Central memory CD8-positive, alpha-beta T cell (primary cell): ENCODE measurements around the gene CCER1.

Source experiments
- ATAC-seq: fragments of 150-1000 bp; cut with Tn5 transposase; replicated peaks from 2 replicates; pipeline ENCODE4 v1.10.0; 2022; ENCODE audit warnings: mild to moderate bottlenecking, moderate FRiP score, moderate number of reproducible peaks; ENCODE audit not compliant: poor library complexity, severe bottlenecking; ENCODE audit errors: extremely low read depth
- DNase-seq, 2 donors: peaks; one replicate each; pipeline ENCODE4 v3.0.0; 2021; ENCODE audit warnings: low spot score in 2 of 2
- H3K27ac Mint-ChIP-seq: one replicate; pipeline ENCODE4 v1.8.0; 2022; ENCODE audit warnings: low read depth, mild to moderate bottlenecking, moderate library complexity, mixed read lengths
- H3K27me3 Mint-ChIP-seq: one replicate; pipeline ENCODE4 v1.8.0; 2022; ENCODE audit warnings: mixed read lengths
- H3K36me3 Mint-ChIP-seq: one replicate; pipeline ENCODE4 v1.8.0; 2022; ENCODE audit warnings: mild to moderate bottlenecking, moderate library complexity, mixed read lengths; ENCODE audit not compliant: insufficient read depth
- H3K4me1 Mint-ChIP-seq: one replicate; pipeline ENCODE4 v1.8.0; 2022; ENCODE audit warnings: mixed read lengths
- H3K4me3 Mint-ChIP-seq: one replicate; pipeline ENCODE4 v1.8.0; 2022; ENCODE audit warnings: mild to moderate bottlenecking, moderate library complexity, mixed read lengths
- H3K9me3 Mint-ChIP-seq: one replicate; pipeline ENCODE4 v1.8.0; 2022; ENCODE audit warnings: mixed read lengths

CCER1 gene

DNA sequence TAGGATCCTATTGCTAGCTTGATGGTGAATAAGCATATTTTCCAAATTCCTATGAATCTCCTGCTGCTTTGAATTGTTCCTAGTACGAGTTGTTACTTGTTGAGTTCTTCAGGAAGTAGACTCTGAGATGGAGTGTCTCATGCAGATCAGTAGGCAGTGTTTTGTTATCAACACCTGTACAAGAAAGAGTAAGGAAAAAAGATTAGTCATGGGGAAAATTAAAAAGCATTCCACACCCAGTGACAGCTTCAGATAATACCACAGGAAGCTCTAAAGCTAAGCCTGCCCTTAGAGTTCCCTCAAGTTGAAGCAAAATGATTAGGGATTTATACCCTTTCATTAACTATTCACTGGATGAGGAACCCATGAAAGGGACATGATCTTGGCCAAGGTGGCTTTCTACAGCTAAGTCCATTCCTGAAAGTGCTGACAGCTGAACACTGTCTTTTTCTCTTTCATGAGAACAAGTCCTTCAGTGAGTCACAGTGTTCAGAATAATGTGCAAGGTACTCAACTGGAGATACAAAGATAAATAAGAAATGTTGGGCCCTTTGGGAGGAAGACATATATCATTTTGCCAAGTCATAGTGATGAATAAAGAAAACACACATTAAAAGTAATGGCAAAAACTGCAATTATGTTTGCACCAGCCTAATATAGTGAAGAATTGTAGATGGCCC is 49.1 kb downstream of the CCER1 start:
- Mint-ChIP-seq H3K27ac (no peak overlapping the region), H3K36me3 (no peaks in the 10 kb centered on the region), H3K4me3 (no peak overlapping the region), H3K27me3 (no peaks in the 10 kb centered on the region), H3K9me3 (no peaks in the 10 kb centered on the region), H3K4me1 (no peaks in the 10 kb centered on the region)
- DNase-seq: no peak
- ATAC-seq: no peak

GRCh38 chr12:90902596-90902995 is 52.4 kb downstream of the CCER1 start:
- no peak for DNase-seq
- no peaks in the 10 kb centered on the region for H3K9me3 Mint-ChIP-seq
- no peaks in the 10 kb centered on the region for H3K36me3 Mint-ChIP-seq
- H3K4me1 Mint-ChIP-seq: no peaks in the 10 kb centered on the region
- ATAC-seq: no peak
- H3K27me3 Mint-ChIP-seq: no peaks in the 10 kb centered on the region
- H3K27ac Mint-ChIP-seq: no peak overlapping the region
- H3K4me3 Mint-ChIP-seq: no peak overlapping the region
